Ishikawa (cell line): Measurements from ENCODE around the gene TMEM178B.

Source experiments
- CEBPB ChIP-seq: IDR thresholded peaks from 2 replicates; pipeline ENCODE4 v1.6.1; 2012
- CREB1 ChIP-seq: IDR thresholded peaks from 2 replicates; pipeline ENCODE4 v1.6.1; 2012; ENCODE audit warnings: low read depth
- EGR1 ChIP-seq: IDR thresholded peaks from 2 replicates; pipeline ENCODE4 v1.6.1; 2012
- EP300 ChIP-seq: IDR thresholded peaks from 2 replicates; pipeline ENCODE4 v1.6.1; 2012; ENCODE audit warnings: borderline replicate concordance
- FOXM1 ChIP-seq: IDR thresholded peaks from 2 replicates; pipeline ENCODE4 v1.6.1; 2012; ENCODE audit warnings: low read depth, borderline replicate concordance
- NFIC ChIP-seq: IDR thresholded peaks from 2 replicates; pipeline ENCODE4 v1.6.1; 2012
- REST ChIP-seq: IDR thresholded peaks from 2 replicates; pipeline ENCODE4 v1.6.1; 2012; ENCODE audit warnings: low read depth, mild to moderate bottlenecking
- TAF1 ChIP-seq: IDR thresholded peaks from 2 replicates; pipeline ENCODE4 v1.6.1; 2012; ENCODE audit warnings: low read depth, mild to moderate bottlenecking
- TCF12 ChIP-seq: IDR thresholded peaks from 2 replicates; pipeline ENCODE4 v1.6.1; 2012; ENCODE audit warnings: low read depth
- USF1 ChIP-seq: IDR thresholded peaks from 2 replicates; pipeline ENCODE4 v1.6.1; 2012
- ZBTB7A ChIP-seq: IDR thresholded peaks from 2 replicates; pipeline ENCODE4 v1.6.1; 2012; ENCODE audit warnings: low read depth
- TF ChIP-seq, protein P1 (sequence below): IDR thresholded peaks from 2 replicates; pipeline ENCODE4 v1.6.1; 2012

DNA sequence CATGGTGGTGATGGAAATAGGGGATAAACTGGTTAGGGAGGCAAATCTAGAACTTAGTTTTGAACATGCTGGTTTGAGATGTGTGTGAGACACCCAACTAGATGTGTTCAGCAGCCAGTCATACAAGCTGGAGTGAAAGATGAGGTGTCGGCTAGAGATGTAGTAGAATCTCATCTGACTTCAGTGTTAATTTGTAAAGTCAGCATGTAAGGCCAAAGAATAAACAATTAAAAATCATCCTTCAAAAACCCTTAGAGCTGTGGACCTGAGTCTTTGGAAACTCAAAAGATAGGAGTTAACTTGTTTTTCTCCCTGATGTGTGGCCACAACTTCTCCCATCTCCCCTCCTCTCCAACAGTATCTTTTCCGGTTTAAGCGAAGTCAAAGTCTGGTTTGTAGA, 454.5 kb downstream of the TMEM178B start:
- no peak for TF ChIP-seq REST
- TF ChIP-seq USF1 = no peak
- TF ChIP-seq, protein P1, sequence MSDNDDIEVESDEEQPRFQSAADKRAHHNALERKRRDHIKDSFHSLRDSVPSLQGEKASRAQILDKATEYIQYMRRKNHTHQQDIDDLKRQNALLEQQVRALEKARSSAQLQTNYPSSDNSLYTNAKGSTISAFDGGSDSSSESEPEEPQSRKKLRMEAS = no peak
- no peak for TF ChIP-seq EGR1
- TF ChIP-seq FOXM1 = no peak
- TF ChIP-seq TAF1 = no peak
- TF ChIP-seq ZBTB7A = no peak
- no peak for TF ChIP-seq EP300
- no peak for TF ChIP-seq CEBPB
- TF ChIP-seq TCF12 = no peak
- no peak for TF ChIP-seq CREB1
- TF ChIP-seq NFIC = no peak
